HG03045 (cell line): ENCODE measurements around the gene KIF2C.
"Not testable (repeated sequence)": the region's sequence is repeated elsewhere in the genome, so short reads cannot be mapped to it uniquely, and the experiment has no call there.

Experiments
- ATAC-seq: cut with Tn5 transposase; IDR thresholded peaks from one replicate; pipeline ENCODE4 v1.9.1; 2021; ENCODE audit warnings: mild to moderate bottlenecking, moderate library complexity; ENCODE audit not compliant: unreplicated experiment

KIF2C gene

GRCh38 chr1:44718091-44718490 lies 21.5 kb upstream of the KIF2C start:
- no peak for ATAC-seq

DNA sequence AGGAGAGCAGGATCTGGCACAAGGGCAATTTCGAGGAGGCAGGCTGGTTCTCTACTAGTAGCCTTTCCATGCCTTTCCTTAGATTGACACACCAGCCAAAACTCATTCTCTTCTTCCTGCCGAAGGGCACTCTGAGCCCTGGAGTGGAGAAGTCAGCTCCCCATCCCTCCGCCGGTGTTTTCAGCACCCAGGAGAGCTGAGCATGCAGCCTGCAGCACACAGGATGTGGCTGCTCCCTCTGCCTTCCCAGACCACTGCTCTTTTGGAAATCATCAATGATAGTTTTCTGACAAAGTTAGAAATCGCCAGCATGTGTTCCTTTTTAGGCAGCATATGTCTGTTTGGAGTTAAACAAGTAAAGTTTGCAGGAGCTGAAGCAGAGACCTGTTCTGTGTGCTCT lies 20.3 kb upstream of the KIF2C start:
- ATAC-seq = no peak

DNA sequence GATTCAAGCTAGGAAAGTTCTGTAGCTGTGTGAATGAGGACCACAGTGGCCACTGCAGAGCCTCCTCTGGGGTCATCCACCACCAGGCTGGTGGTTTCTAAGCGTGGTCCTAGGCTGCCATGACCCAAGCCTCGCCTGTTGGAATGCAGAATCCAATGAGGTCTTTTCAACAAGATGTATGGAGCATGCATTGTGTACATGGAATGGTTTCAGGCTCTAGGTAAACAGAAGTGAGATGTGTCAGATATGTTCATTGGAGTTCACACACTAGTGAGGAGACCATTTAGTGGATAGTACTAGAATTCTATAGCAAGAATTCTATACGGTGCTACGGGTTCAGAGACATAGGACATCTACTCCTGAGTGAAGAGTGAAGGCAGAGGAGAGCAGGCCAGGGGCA lies 19.4 kb upstream of the KIF2C start:
- no peak for ATAC-seq

DNA sequence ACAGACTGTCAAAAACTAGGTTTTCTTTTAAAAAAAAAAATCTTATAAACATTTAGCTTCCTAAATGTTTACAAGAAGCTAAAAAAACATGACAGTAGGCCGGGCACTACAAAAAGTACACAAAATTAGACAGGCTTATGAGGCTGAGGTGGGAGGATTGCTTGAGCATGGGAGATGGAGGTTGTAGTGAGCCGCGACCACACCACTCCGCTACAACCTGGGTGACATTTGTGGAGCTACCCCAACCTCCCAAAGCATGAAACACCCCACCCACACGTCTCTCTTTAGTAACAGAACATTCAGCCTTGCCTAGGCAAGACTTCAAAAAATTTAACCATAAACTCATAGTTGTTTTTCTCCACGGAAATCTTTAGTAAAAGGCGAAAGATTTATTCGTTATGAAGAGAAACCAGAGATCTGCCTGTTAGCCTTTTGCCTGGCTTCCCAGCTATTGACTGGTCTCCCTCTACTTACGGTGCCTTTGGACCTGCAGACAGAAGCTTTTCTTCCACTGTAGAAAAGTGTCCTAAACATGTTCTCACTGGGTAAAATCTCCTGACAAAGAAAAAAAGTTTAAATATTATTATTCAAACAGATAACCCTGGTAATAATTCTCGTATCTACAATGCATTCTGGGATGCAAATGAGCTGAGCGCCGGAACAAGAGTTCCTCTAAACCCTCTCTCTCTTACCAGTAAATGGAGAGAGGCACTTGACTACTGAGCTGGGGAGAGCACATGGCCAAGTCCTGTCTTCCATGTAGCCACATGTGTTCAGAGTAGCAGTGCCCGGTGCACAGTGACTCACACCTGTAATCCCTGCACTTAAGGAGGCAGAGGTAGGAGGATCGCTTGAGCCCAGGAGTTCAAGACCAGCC lies 17.9 kb upstream of the KIF2C start:
- ATAC-seq = peak; percentile 76

DNA sequence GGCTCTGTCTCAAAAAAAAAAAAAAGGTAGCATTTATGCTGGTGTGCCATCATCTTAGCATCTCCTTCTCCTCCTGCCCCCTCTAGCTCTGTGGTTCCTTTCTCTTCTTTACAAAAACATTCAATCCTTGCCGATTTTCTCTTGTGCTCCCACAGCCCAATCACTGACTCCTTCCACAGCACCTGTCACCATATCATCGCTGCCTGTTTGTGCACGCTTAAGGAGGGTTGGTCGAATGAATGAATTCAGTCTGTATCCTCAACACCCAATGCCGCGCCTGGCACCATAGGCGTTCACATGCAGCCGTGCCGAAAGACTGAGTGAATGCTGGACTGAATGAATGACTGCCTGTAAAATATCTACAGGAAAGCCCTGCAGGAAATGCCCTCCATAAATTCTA lies 16.6 kb upstream of the KIF2C start:
- ATAC-seq = no peak

GRCh38 chr1:44723496-44724295 lies 15.9 kb upstream of the KIF2C start:
- no peak for ATAC-seq

GRCh38 chr1:44724296-44724954 lies 15.2 kb upstream of the KIF2C start:
- no peak for ATAC-seq

GRCh38 chr1:44724955-44725698 lies 14.5 kb upstream of the KIF2C start:
- ATAC-seq = no peak

DNA sequence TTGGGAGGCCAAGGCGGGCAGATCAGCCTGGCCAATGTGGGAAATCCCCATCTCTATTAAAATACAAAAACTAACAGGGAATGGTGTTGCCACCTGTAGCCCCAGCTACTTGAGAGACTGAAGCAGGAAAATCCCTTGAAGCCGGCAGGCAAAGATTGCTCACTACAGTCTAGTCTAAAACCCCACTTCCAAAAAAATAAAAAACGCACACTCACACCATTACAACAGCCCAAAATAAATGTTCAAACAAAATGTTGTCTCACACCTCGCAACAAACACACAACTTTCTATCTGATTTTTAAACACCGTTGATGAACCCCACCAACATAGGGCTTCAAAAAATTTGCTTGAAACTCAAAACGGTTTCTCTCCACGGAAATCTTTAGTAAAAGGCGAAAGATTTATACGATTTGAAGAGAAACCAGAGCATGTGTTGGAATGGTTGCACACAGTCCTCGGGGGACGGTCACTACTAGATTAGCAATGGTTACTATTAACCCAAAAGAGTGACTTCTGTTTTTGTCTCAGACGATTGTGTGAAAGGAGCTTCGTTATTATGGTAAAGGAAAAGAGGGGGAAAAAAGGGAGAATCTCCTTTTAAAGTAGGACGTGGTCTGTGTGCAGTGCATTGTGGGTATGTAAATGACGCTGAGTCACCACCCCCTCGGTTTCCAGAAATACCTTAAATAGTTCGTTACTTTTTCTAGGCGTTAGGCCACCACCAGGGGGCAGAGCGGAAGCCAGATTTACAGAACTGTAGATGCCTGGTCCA lies 8.7 kb upstream of the KIF2C start, which contains the start of gene RNU5D-1:
TSS of gene RNU5D-1 (minus strand) at position 430 of the 772 bp plus-strand sequence.
- peak; percentile 69 for ATAC-seq

GRCh38 chr1:44733365-44733764 lies 6.3 kb upstream of the KIF2C start:
- ATAC-seq = no peak

DNA sequence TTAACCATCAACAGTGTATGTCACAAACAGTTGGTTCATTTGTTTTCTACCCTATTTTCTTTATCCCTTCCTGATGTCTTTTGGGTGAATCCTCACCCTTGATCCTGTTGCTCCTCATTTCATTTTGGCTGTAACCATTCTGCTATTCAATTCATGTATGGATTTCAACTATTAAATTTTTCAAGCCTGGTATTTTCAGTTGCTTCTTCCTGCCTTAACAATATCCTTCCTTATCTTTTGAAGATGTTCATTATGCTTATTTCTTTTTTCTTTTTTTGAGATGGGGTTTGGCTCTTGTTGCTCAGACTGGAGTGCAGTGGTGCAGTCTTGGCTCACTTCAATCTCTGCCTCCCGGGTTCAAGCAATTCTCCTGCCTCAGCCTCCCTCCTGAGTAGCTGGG lies 5.9 kb upstream of the KIF2C start:
- no peak for ATAC-seq

DNA sequence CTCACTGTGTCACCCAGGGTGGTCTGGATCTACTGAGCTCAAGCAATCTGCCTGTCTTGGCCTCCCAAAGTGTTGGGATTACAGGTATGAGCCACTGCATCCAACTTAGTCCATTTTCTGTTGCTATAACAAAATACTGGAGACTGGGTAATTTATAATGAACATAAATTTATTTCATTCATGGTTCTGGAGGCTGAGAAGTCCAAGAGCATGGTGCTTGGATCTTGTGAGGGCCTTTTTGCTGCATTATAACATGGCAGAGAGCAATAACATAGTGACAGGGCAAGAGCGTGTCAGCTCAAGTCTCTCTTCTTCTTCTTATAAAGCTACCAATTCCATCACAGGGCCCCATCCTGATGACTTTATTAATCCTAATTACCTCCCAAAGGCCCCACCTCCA lies 3.6 kb upstream of the KIF2C start:
- no peak for ATAC-seq

GRCh38 chr1:44738953-44739306 lies 707 bp upstream of the KIF2C start:
- not testable (repeated sequence) for ATAC-seq

- no peak for ATAC-seq
Measured at GRCh38 chr1:44740179-44740617, 561 bp downstream of the KIF2C start.

DNA sequence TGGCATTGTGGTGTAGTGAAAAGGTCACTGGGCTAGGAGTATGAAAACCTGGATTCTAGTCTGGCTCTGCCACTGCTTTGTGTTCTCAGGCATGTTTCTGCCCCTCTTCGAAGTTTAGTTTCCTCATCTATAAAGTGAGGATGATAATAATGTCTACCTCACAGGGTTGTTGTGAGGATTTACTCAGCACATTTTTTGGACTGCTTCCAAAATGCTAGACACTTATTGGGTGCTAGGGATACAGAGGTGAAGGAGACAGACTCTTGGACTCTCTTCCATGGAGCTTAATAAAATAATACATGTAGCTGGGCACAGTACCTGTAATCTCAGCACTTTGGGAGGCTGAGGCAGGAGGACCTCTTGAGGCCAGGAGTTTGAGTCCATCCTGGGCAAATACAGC lies 3.6 kb downstream of the KIF2C start:
- ATAC-seq = no peak

- no peak for ATAC-seq
Measured at GRCh38 chr1:44747878-44748277, 8.2 kb downstream of the KIF2C start.

GRCh38 chr1:44757420-44757819 lies 17.8 kb downstream of the KIF2C start:
- ATAC-seq = no peak

DNA sequence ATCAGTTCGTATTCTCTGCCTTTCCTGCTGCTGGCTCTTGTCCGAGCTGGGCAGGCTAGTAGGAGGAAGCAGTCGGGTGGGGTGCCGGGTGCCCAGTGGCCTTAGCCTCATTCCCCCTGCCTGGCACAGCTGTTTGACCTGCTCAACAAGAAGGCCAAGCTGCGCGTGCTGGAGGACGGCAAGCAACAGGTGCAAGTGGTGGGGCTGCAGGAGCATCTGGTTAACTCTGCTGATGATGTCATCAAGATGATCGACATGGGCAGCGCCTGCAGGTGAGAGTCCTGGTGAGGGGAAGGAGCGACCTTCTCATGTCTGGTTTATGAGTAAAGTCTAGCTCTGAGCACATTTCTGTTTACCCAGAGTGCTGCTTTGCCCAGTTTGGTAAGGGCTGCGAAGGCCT lies 19.4 kb downstream of the KIF2C start:
- no peak for ATAC-seq

DNA sequence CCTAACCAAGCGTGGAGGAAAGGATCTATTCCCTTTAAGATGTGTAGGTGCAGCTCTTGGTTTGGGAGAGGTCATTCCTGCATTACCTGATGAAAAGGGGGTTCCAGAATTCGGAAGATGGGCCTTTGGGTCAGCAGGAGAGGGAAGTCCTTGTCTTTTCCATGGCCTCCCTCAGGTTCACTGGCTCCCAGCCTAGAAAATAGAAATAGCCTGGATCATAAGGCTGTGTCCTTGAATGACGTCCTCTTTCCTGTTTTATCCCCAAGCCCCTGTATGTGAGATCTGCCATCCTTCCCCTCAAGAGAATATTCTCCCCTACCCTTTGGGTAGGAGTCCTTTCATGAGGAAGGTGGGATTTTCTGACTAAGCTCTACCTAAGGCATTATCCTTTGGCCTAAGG lies 21.2 kb downstream of the KIF2C start:
- ATAC-seq = no peak

- ATAC-seq = not testable (repeated sequence)
Measured at GRCh38 chr1:44766421-44766820, 26.8 kb downstream of the KIF2C start.
